Measurements from ENCODE around the gene URAD. TPM values are rescaled to one million over a fixed set of nuclear protein-coding genes. Genes with fewer than 3 reads are reported as not detected.
"Not testable (repeated sequence)": the region's sequence is repeated elsewhere in the genome, so short reads cannot be mapped to it uniquely, and the experiment has no call there.

Gene URAD
- 1.5 TPM for polyA plus RNA-seq (2013, experiment 1 of 2)
- 2.2 TPM for polyA plus RNA-seq (2013, experiment 2 of 2)

- peaks cover 60% of the 10 kb centered on the region for H3K27me3 ChIP-seq (ENCODE audit: insufficient read depth, low read length)
- WGBS = 85% methylated on average over 11 of the region's 11 CpGs
- no peaks in the 10 kb centered on the region for H3K36me3 ChIP-seq (ENCODE audit: insufficient read depth, low read length)
- no peaks in the 10 kb centered on the region for H3K9me3 ChIP-seq (ENCODE audit: insufficient read depth, low read depth, low read length)
- no peak within 1 kb of the TSS for H3K9ac ChIP-seq (ENCODE audit: low read depth, low read length)
- no peak within 1 kb of the TSS for H3K4me3 ChIP-seq (ENCODE audit: low read length)
- no peaks in the 10 kb centered on the region for H3K4me1 ChIP-seq (ENCODE audit: insufficient read depth, low read length)
- no peak within 1 kb of the TSS for H3K27ac ChIP-seq (ENCODE audit: low read depth, low read length)
Measured at GRCh38 chr13:27988520-27988919, at the start of gene URAD. URAD (minus strand) TSS chr13:27988693; CDS start chr13:27988637, 56 bp downstream.

GRCh38 chr13:28037399-28037798 lies 48.9 kb upstream of the URAD start:
- Histone ChIP-seq H3K27ac (ENCODE audit: low read depth, low read length) (no peak overlapping the region), H3K27me3 (ENCODE audit: insufficient read depth, low read length) (no peaks in the 10 kb centered on the region), H3K9me3 (ENCODE audit: insufficient read depth, low read depth, low read length) (no peaks in the 10 kb centered on the region), H3K4me3 (ENCODE audit: low read length) (no peak overlapping the region), H3K36me3 (ENCODE audit: insufficient read depth, low read length) (no peaks in the 10 kb centered on the region), H3K9ac (ENCODE audit: low read depth, low read length) (no peak overlapping the region), H3K4me1 (ENCODE audit: insufficient read depth, low read length) (no peaks in the 10 kb centered on the region)
- WGBS = 90% methylated on average over 2 of the region's 2 CpGs

- Histone ChIP-seq H3K36me3 (ENCODE audit: insufficient read depth, low read length) (no peaks in the 10 kb centered on the region), H3K4me1 (ENCODE audit: insufficient read depth, low read length) (no peaks in the 10 kb centered on the region), H3K9me3 (ENCODE audit: insufficient read depth, low read depth, low read length) (no peaks in the 10 kb centered on the region), H3K4me3 (ENCODE audit: low read length) (no peak overlapping the region), H3K27me3 (ENCODE audit: insufficient read depth, low read length) (no peaks in the 10 kb centered on the region), H3K9ac (ENCODE audit: low read depth, low read length) (no peak overlapping the region), H3K27ac (ENCODE audit: low read depth, low read length) (no peak overlapping the region)
- 72% methylated on average over 6 of the region's 6 CpGs for WGBS
Measured at GRCh38 chr13:28035146-28035782, 46.8 kb upstream of the URAD start.

GRCh38 chr13:28033894-28034655 lies 45.6 kb upstream of the URAD start:
- Histone ChIP-seq H3K9me3 (ENCODE audit: insufficient read depth, low read depth, low read length) (no peaks in the 10 kb centered on the region), H3K27me3 (ENCODE audit: insufficient read depth, low read length) (no peaks in the 10 kb centered on the region), H3K36me3 (ENCODE audit: insufficient read depth, low read length) (no peaks in the 10 kb centered on the region), H3K4me3 (ENCODE audit: low read length) (no peak overlapping the region), H3K27ac (ENCODE audit: low read depth, low read length) (no peak overlapping the region), H3K9ac (ENCODE audit: low read depth, low read length) (no peak overlapping the region), H3K4me1 (ENCODE audit: insufficient read depth, low read length) (no peaks in the 10 kb centered on the region)
- WGBS = 93% methylated on average over 8 of the region's 8 CpGs

- not testable (repeated sequence) for H3K27me3 ChIP-seq (ENCODE audit: insufficient read depth, low read length); H3K9me3 ChIP-seq (ENCODE audit: insufficient read depth, low read depth, low read length); H3K27ac ChIP-seq (ENCODE audit: low read depth, low read length); H3K4me1 ChIP-seq (ENCODE audit: insufficient read depth, low read length); H3K9ac ChIP-seq (ENCODE audit: low read depth, low read length); H3K36me3 ChIP-seq (ENCODE audit: insufficient read depth, low read length); H3K4me3 ChIP-seq (ENCODE audit: low read length)
- WGBS = 100% methylated on average over 1 of the region's 1 CpG
Measured at GRCh38 chr13:28032438-28032837, 43.9 kb upstream of the URAD start.

- no peaks in the 10 kb centered on the region for H3K4me1 ChIP-seq (ENCODE audit: insufficient read depth, low read length)
- H3K4me3 ChIP-seq (ENCODE audit: low read length) = no peak overlapping the region
- no peaks in the 10 kb centered on the region for H3K27me3 ChIP-seq (ENCODE audit: insufficient read depth, low read length)
- no peaks in the 10 kb centered on the region for H3K9me3 ChIP-seq (ENCODE audit: insufficient read depth, low read depth, low read length)
- no peak overlapping the region for H3K9ac ChIP-seq (ENCODE audit: low read depth, low read length)
- WGBS = 95% methylated on average over 5 of the region's 5 CpGs
- no peak overlapping the region for H3K27ac ChIP-seq (ENCODE audit: low read depth, low read length)
- H3K36me3 ChIP-seq (ENCODE audit: insufficient read depth, low read length) = no peaks in the 10 kb centered on the region
Measured at GRCh38 chr13:28031896-28032288, 43.4 kb upstream of the URAD start.

GRCh38 chr13:28031220-28031895 lies 42.9 kb upstream of the URAD start:
- H3K9me3 ChIP-seq (ENCODE audit: insufficient read depth, low read depth, low read length) = no peaks in the 10 kb centered on the region
- H3K4me1 ChIP-seq (ENCODE audit: insufficient read depth, low read length) = no peaks in the 10 kb centered on the region; the same call in 1 of the 2 replicates
- H3K27me3 ChIP-seq (ENCODE audit: insufficient read depth, low read length) = no peaks in the 10 kb centered on the region
- no peak overlapping the region for H3K27ac ChIP-seq (ENCODE audit: low read depth, low read length)
- 92% methylated on average over 10 of the region's 10 CpGs for WGBS
- no peaks in the 10 kb centered on the region for H3K36me3 ChIP-seq (ENCODE audit: insufficient read depth, low read length)
- no peak overlapping the region for H3K9ac ChIP-seq (ENCODE audit: low read depth, low read length)
- no peak overlapping the region for H3K4me3 ChIP-seq (ENCODE audit: low read length)

- Histone ChIP-seq H3K4me3 (ENCODE audit: low read length) (no peak overlapping the region), H3K9me3 (ENCODE audit: insufficient read depth, low read depth, low read length) (no peaks in the 10 kb centered on the region), H3K27me3 (ENCODE audit: insufficient read depth, low read length) (no peaks in the 10 kb centered on the region), H3K9ac (ENCODE audit: low read depth, low read length) (no peak overlapping the region), H3K27ac (ENCODE audit: low read depth, low read length) (no peak overlapping the region), H3K36me3 (ENCODE audit: insufficient read depth, low read length) (no peaks in the 10 kb centered on the region), H3K4me1 (ENCODE audit: insufficient read depth, low read length) (peaks cover 10% of the 10 kb centered on the region)
- WGBS = 90% methylated on average over 7 of the region's 8 CpGs
Measured at GRCh38 chr13:28027607-28028364, 39.3 kb upstream of the URAD start.

GRCh38 chr13:28027071-28027470 lies 38.6 kb upstream of the URAD start:
- Histone ChIP-seq H3K9ac (ENCODE audit: low read depth, low read length) (no peak overlapping the region), H3K9me3 (ENCODE audit: insufficient read depth, low read depth, low read length) (no peaks in the 10 kb centered on the region), H3K36me3 (ENCODE audit: insufficient read depth, low read length) (no peaks in the 10 kb centered on the region), H3K4me3 (ENCODE audit: low read length) (no peak overlapping the region), H3K4me1 (ENCODE audit: insufficient read depth, low read length) (peaks cover 17% of the 10 kb centered on the region), H3K27ac (ENCODE audit: low read depth, low read length) (no peak overlapping the region), H3K27me3 (ENCODE audit: insufficient read depth, low read length) (no peaks in the 10 kb centered on the region)

- Histone ChIP-seq H3K27me3 (ENCODE audit: insufficient read depth, low read length) (no peaks in the 10 kb centered on the region), H3K27ac (ENCODE audit: low read depth, low read length) (no peak overlapping the region), H3K4me1 (ENCODE audit: insufficient read depth, low read length) (peaks cover 17% of the 10 kb centered on the region), H3K9me3 (ENCODE audit: insufficient read depth, low read depth, low read length) (no peaks in the 10 kb centered on the region), H3K9ac (ENCODE audit: low read depth, low read length) (no peak overlapping the region), H3K36me3 (ENCODE audit: insufficient read depth, low read length) (no peaks in the 10 kb centered on the region), H3K4me3 (ENCODE audit: low read length) (no peak overlapping the region)
- WGBS = 94% methylated on average over 9 of the region's 9 CpGs
Measured at GRCh38 chr13:28026508-28026907, 38.0 kb upstream of the URAD start.
